ENCODE measurements around the gene PLEKHA5. TPM values are rescaled to one million over a fixed set of nuclear protein-coding genes. Genes with fewer than 3 reads are reported as not detected.

Gene PLEKHA5
- total and polyA plus RNA-seq, 3 donors from 2014 or later = 22.4 to 37.5 (median 34.8) TPM

DNA sequence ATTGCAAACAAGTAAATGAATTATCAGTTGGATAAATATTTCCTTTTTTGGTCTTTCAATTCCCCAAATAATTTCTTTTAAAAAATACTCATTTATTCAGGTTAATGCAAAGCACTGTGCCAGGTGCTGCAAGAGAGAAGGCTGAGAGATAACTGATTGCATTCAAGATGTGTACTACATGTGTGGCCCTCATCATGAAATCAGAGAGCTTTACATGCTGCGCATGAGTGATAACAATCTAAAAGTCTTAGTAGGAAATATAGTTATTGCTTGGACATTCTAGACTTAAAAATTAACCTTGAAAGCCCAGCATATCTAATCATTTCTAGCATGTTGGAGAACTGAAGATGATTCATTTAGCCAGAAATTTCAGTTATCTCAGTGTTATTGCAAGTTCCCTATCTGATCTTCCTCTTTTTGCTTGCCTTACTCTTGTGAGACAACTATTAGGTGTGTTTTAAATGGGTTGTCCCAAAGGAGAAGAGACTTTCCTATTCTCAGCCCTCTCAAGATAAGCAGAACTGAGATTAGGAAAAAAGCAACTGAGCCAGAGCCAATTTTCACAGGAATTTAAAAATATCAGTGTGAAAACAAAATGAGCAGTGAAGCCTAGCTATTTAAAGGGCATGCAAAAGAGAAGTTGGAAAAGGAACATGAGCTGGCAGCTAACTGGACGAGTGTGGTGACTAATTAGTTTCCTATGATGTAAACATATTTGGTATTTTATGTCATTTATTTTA, 60.9 kb downstream of the PLEKHA5 start:
- Histone ChIP-seq H3K4me1 (peaks cover 5% of the 10 kb centered on the region), H3K27me3 (no peaks in the 10 kb centered on the region), H3K9me3 (no peaks in the 10 kb centered on the region), H3K27ac (no peak overlapping the region), H3K4me3 (no peak overlapping the region), H3K36me3 (ENCODE audit: low read depth, missing control alignments) (no peaks in the 10 kb centered on the region)
- DNase-seq = no peak
- WGBS, 2 donors = 42 to 56% methylated on average over 2 of the region's 2 CpGs
- no peak for TF ChIP-seq POLR2A (IDR thresholded peaks at IDR 0.05)
- TF ChIP-seq CTCF (IDR thresholded peaks at IDR 0.05) = no peak
- intact Hi-C loops (cut with DNase I; ENCODE audit: low total_unique reads) = no loop called here

DNA sequence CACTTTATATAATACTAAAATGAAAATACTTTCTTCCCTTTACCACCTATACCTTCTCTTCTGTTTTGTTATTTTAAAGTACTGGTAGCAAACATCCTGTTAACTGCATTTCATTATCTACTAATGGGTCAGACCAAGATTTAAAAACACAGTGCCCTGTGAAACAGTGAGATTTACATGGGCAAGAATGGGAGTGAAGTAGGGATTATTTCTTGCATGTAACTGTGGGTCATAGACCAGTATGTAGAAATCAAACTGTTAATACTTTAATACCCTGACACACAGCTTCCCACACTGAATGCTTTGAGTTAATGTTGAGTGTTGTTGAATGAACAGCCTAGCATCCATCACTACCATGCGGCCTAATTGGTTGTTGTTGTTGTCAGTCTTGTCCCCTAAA, 61.6 kb downstream of the PLEKHA5 start:
- TF ChIP-seq CTCF (IDR thresholded peaks at IDR 0.05) (no peak), POLR2A (IDR thresholded peaks at IDR 0.05) (no peak)
- Histone ChIP-seq H3K27ac (no peak overlapping the region), H3K4me1 (peaks cover 5% of the 10 kb centered on the region), H3K9me3 (no peaks in the 10 kb centered on the region), H3K4me3 (no peak overlapping the region), H3K36me3 (ENCODE audit: low read depth, missing control alignments) (no peaks in the 10 kb centered on the region), H3K27me3 (no peaks in the 10 kb centered on the region)
- DNase-seq = no peak
- intact Hi-C loops (cut with DNase I; ENCODE audit: low total_unique reads) = no loop called here
- WGBS, 2 donors = 86 to 95% methylated on average over 1 of the region's 1 CpG

- no peak for DNase-seq
- Histone ChIP-seq H3K36me3 (ENCODE audit: low read depth, missing control alignments) (no peaks in the 10 kb centered on the region), H3K27me3 (no peaks in the 10 kb centered on the region), H3K27ac (no peak overlapping the region), H3K9me3 (no peaks in the 10 kb centered on the region), H3K4me1 (peaks cover 5% of the 10 kb centered on the region), H3K4me3 (no peak overlapping the region)
- intact Hi-C loops (cut with DNase I; ENCODE audit: low total_unique reads) = no loop called here
- 88 to 91% methylated on average over 5 of the region's 5 CpGs for WGBS, 2 donors
- TF ChIP-seq CTCF (IDR thresholded peaks at IDR 0.05) = no peak
Observed at GRCh38 chr12:19191563-19191962, 62.0 kb downstream of the PLEKHA5 start.

GRCh38 chr12:19192710-19193109, 63.2 kb downstream of the PLEKHA5 start:
- H3K27ac ChIP-seq = no peak overlapping the region
- no peak overlapping the region for H3K4me3 ChIP-seq
- no peaks in the 10 kb centered on the region for H3K36me3 ChIP-seq (ENCODE audit: low read depth, missing control alignments)
- 69 to 73% methylated on average over 1 of the region's 1 CpG for WGBS, 2 donors
- H3K27me3 ChIP-seq = no peaks in the 10 kb centered on the region
- peaks cover 5% of the 10 kb centered on the region for H3K4me1 ChIP-seq
- intact Hi-C loops (cut with DNase I; ENCODE audit: low total_unique reads) = no loop called here
- no peaks in the 10 kb centered on the region for H3K9me3 ChIP-seq
- no peak for TF ChIP-seq POLR2A (IDR thresholded peaks at IDR 0.05)
- no peak for DNase-seq

DNA sequence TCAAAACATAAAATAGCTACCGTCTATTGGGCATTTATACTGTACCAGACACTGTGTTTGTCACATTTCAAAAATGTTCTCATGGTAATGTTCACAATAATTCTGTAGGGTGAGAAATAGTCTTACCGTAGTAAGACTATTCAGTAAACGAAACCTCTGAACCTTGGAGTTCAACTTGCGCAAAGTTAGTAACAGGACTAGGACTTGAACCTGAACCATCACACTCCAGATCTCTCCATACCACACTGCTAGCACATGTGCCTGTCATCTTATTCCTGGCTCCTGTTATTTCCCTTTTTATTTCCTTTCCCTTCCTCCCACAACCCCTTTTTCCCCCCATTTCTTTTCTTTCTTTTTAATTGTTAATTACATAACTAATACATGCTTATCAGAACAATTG, 65.4 kb downstream of the PLEKHA5 start:
- intact Hi-C loops (cut with DNase I; ENCODE audit: low total_unique reads) = no loop called here
- Histone ChIP-seq H3K9me3 (no peaks in the 10 kb centered on the region), H3K4me1 (peaks cover 5% of the 10 kb centered on the region), H3K27ac (no peak overlapping the region), H3K4me3 (no peak overlapping the region), H3K27me3 (no peaks in the 10 kb centered on the region), H3K36me3 (ENCODE audit: low read depth, missing control alignments) (no peaks in the 10 kb centered on the region)
- 91 to 98% methylated on average over 4 of the region's 4 CpGs for WGBS, 2 donors
- TF ChIP-seq POLR2A (IDR thresholded peaks at IDR 0.05) (no peak), CTCF (IDR thresholded peaks at IDR 0.05) (no peak)
- DNase-seq = no peak

Data from testis (tissue), 3 donors.